Bronchial epithelial cell (primary cell): ENCODE results near the gene GRIN2C. TPM values are rescaled to one million over a fixed set of nuclear protein-coding genes. Genes with fewer than 3 reads are reported as not detected.
A peak's percentile ranks its signal among the peaks of the same experiment; 100 is the strongest.
"Not testable (repeated sequence)": the region's sequence is repeated elsewhere in the genome, so short reads cannot be mapped to it uniquely, and the experiment has no call there.

ENCODE experiments used
- DNase-seq: peaks from one replicate; pipeline ENCODE4 v3.0.0-alpha.2; 2010; ENCODE audit warnings: low read depth
- FAIRE-seq: peaks from 2 replicates; lab custom pipeline; 2011; peaks lifted over from hg19 to GRCh38; lab: Jason Lieb, UNC
- H3K27me3 ChIP-seq: 2 replicates; pipeline ENCODE4 v1.5.1; 2011; ENCODE audit warnings: low read length; ENCODE audit not compliant: control insufficient read depth, insufficient read depth
- H3K36me3 ChIP-seq: 2 replicates; pipeline ENCODE4 v1.5.1; 2011; ENCODE audit warnings: low read length; ENCODE audit not compliant: control insufficient read depth, insufficient read depth
- H3K4me3 ChIP-seq: 2 replicates; pipeline ENCODE4 v1.5.1; 2011; ENCODE audit warnings: mild to moderate bottlenecking, low read depth, low read length, control low read depth
- CTCF ChIP-seq: IDR thresholded peaks from 2 replicates; pipeline ENCODE4 v1.5.1; 2011; ENCODE audit warnings: mild to moderate bottlenecking, moderate library complexity, low read length, control low read depth, inconsistent platforms; ENCODE audit not compliant: insufficient read depth, severe bottlenecking
- total RNA-seq: library from RNA; depleted of rRNA; stranded (reverse); fragments of >200 nt; gene quantifications from 2 replicates; pipeline ENCODE4 v1.2.1, GENCODE V29; 2014

The GRIN2C gene
- total RNA-seq, 1 donor from 2014 or later = under 0.01 TPM

GRCh38 chr17:74872313-74873036 lies 12.8 kb upstream of the GRIN2C start, which contains the start of gene FDXR:
Gene FDXR (minus strand): TSS chr17:74872994. CDS start chr17:74872944, 50 bp downstream.
- Histone ChIP-seq H3K4me3 (peak within 1 kb of the TSS; percentile 85), H3K36me3 (peaks cover 1% of the 10 kb centered on the region), H3K27me3 (no peaks in the 10 kb centered on the region)
- DNase-seq (no peak), FAIRE-seq (no peak)
- TF ChIP-seq CTCF = no peak

GRCh38 chr17:74871356-74872076 lies 11.8 kb upstream of the GRIN2C start:
- Histone ChIP-seq H3K27me3 (no peaks in the 10 kb centered on the region), H3K4me3 (no peak overlapping the region), H3K36me3 (peaks cover 2% of the 10 kb centered on the region)
- DNase-seq = no peak
- FAIRE-seq = no peak
- TF ChIP-seq CTCF = no peak

GRCh38 chr17:74870512-74870911 lies 10.8 kb upstream of the GRIN2C start:
- DNase-seq = peak; percentile 22
- TF ChIP-seq CTCF = no peak
- H3K36me3 ChIP-seq = peaks cover 3% of the 10 kb centered on the region
- no peak overlapping the region for H3K4me3 ChIP-seq
- FAIRE-seq = no peak
- no peaks in the 10 kb centered on the region for H3K27me3 ChIP-seq

GRCh38 chr17:74870028-74870427 lies 10.3 kb upstream of the GRIN2C start:
- H3K36me3 ChIP-seq, FAIRE-seq, H3K4me3 ChIP-seq, H3K27me3 ChIP-seq, DNase-seq: not testable (repeated sequence)

GRCh38 chr17:74868908-74869255 lies 9.2 kb upstream of the GRIN2C start:
- TF ChIP-seq CTCF = no peak
- FAIRE-seq (no peak), DNase-seq (no peak)
- peaks cover 3% of the 10 kb centered on the region for H3K36me3 ChIP-seq
- H3K27me3 ChIP-seq = no peaks in the 10 kb centered on the region
- H3K4me3 ChIP-seq = no peak overlapping the region

GRCh38 chr17:74868251-74868907 lies 8.7 kb upstream of the GRIN2C start:
- FAIRE-seq (no peak), DNase-seq (no peak)
- no peak for TF ChIP-seq CTCF
- H3K27me3 ChIP-seq = no peaks in the 10 kb centered on the region
- peaks cover 5% of the 10 kb centered on the region for H3K36me3 ChIP-seq
- H3K4me3 ChIP-seq = no peak overlapping the region
